Measurements from ENCODE around the gene LRRC1. TPM values are rescaled to one million over a fixed set of nuclear protein-coding genes. Genes with fewer than 3 reads are reported as not detected.

The LRRC1 gene
- polyA plus RNA-seq, 1 donor (not counting 4 experiments of a cell fraction or from before 2014, with no cell fraction given), result 19.7 TPM

GRCh38 chr6:53864781-53865180 lies 70.0 kb downstream of the LRRC1 start:
- peaks cover 54% of the 10 kb centered on the region for H3K79me2 ChIP-seq (ENCODE audit: control insufficient read depth, insufficient read depth, low read length)
- no peak for TF ChIP-seq EZH2 (IDR thresholded peaks at IDR 0.05; ENCODE audit: low read length)
- TF ChIP-seq, protein P1, sequence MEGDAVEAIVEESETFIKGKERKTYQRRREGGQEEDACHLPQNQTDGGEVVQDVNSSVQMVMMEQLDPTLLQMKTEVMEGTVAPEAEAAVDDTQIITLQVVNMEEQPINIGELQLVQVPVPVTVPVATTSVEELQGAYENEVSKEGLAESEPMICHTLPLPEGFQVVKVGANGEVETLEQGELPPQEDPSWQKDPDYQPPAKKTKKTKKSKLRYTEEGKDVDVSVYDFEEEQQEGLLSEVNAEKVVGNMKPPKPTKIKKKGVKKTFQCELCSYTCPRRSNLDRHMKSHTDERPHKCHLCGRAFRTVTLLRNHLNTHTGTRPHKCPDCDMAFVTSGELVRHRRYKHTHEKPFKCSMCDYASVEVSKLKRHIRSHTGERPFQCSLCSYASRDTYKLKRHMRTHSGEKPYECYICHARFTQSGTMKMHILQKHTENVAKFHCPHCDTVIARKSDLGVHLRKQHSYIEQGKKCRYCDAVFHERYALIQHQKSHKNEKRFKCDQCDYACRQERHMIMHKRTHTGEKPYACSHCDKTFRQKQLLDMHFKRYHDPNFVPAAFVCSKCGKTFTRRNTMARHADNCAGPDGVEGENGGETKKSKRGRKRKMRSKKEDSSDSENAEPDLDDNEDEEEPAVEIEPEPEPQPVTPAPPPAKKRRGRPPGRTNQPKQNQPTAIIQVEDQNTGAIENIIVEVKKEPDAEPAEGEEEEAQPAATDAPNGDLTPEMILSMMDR (optimal IDR thresholded peaks at IDR 0.05 in 1 of 3, IDR thresholded peaks at IDR 0.05 in 1 of 3, conservative IDR thresholded peaks at IDR 0.05 in 1 of 3; ENCODE audit: extremely low read depth in 1 of 3, insufficient read depth in 2 of 3, low read length in 3 of 3), result no peak
- peaks cover 26% of the 10 kb centered on the region for H3K4me1 ChIP-seq (ENCODE audit: control insufficient read depth, extremely low read depth, insufficient read depth, low read length)

GRCh38 chr6:53866226-53866625 lies 71.4 kb downstream of the LRRC1 start:
- no peak overlapping the region for H2AFZ ChIP-seq (ENCODE audit: control insufficient read depth, low read length)
- no peak overlapping the region for H3K27ac ChIP-seq (ENCODE audit: control insufficient read depth, insufficient read depth, low read length)
- no peak overlapping the region for H3K4me3 ChIP-seq (ENCODE audit: control insufficient read depth in 2 of 3, extremely low read depth in 1 of 3, insufficient read depth in 2 of 3, low read depth in 1 of 3, low read length in 3 of 3)
- H4K20me1 ChIP-seq (ENCODE audit: control insufficient read depth, extremely low read depth, insufficient read depth, low read length), result no peaks in the 10 kb centered on the region
- TF ChIP-seq EZH2 (IDR thresholded peaks at IDR 0.05; ENCODE audit: low read length), result no peak
- TF ChIP-seq, protein P1 (optimal IDR thresholded peaks at IDR 0.05 in 1 of 3, IDR thresholded peaks at IDR 0.05 in 1 of 3, conservative IDR thresholded peaks at IDR 0.05 in 1 of 3; ENCODE audit: extremely low read depth in 1 of 3, insufficient read depth in 2 of 3, low read length in 3 of 3), result no peak
- H3K9ac ChIP-seq (ENCODE audit: control insufficient read depth, extremely low read depth, insufficient read depth, low read length), result no peak overlapping the region
- no peaks in the 10 kb centered on the region for H3K27me3 ChIP-seq (ENCODE audit: control insufficient read depth, extremely low read depth, insufficient read depth, low read length)
- FAIRE-seq (no peak), DNase-seq (ENCODE audit: low read depth, low spot score) (no peak)
- H3K79me2 ChIP-seq (ENCODE audit: control insufficient read depth, insufficient read depth, low read length), result peaks cover 52% of the 10 kb centered on the region
- no peaks in the 10 kb centered on the region for H3K9me3 ChIP-seq (ENCODE audit: control insufficient read depth, low read depth, low read length)
- H3K4me2 ChIP-seq (ENCODE audit: control insufficient read depth, extremely low read depth, insufficient read depth, low read depth, low read length), result no peak overlapping the region
- H3K9me1 ChIP-seq (ENCODE audit: control insufficient read depth, extremely low read depth, insufficient read depth, low read length), result peaks cover 7% of the 10 kb centered on the region
- H3K4me1 ChIP-seq (ENCODE audit: control insufficient read depth, extremely low read depth, insufficient read depth, low read length), result peaks cover 23% of the 10 kb centered on the region
- no peaks in the 10 kb centered on the region for H3K36me3 ChIP-seq (ENCODE audit: control insufficient read depth in 2 of 2, extremely low read depth in 1 of 2, insufficient read depth in 2 of 2, low read length in 2 of 2)
- dilution Hi-C loops (cut with MboI; ENCODE audit: extremely low pct_ligation_motif_present, low sequenced_read_pairs), result no loop called here

More at GRCh38 chr6:53864781-53865180, 70.0 kb downstream of the LRRC1 start:
- dilution Hi-C loops (cut with MboI; ENCODE audit: extremely low pct_ligation_motif_present, low sequenced_read_pairs), result no loop called here
- Histone ChIP-seq H3K9me1 (ENCODE audit: control insufficient read depth, extremely low read depth, insufficient read depth, low read length) (peaks cover 7% of the 10 kb centered on the region), H3K4me3 (ENCODE audit: control insufficient read depth in 2 of 3, extremely low read depth in 1 of 3, insufficient read depth in 2 of 3, low read depth in 1 of 3, low read length in 3 of 3) (no peak overlapping the region), H3K9me3 (ENCODE audit: control insufficient read depth, low read depth, low read length) (no peaks in the 10 kb centered on the region), H3K4me2 (ENCODE audit: control insufficient read depth, extremely low read depth, insufficient read depth, low read depth, low read length) (no peak overlapping the region), H4K20me1 (ENCODE audit: control insufficient read depth, extremely low read depth, insufficient read depth, low read length) (no peaks in the 10 kb centered on the region), H3K27ac (ENCODE audit: control insufficient read depth, insufficient read depth, low read length) (no peak overlapping the region), H3K27me3 (ENCODE audit: control insufficient read depth, extremely low read depth, insufficient read depth, low read length) (no peaks in the 10 kb centered on the region), H3K9ac (ENCODE audit: control insufficient read depth, extremely low read depth, insufficient read depth, low read length) (no peak overlapping the region), H2AFZ (ENCODE audit: control insufficient read depth, low read length) (no peak overlapping the region), H3K36me3 (ENCODE audit: control insufficient read depth in 2 of 2, extremely low read depth in 1 of 2, insufficient read depth in 2 of 2, low read length in 2 of 2) (no peaks in the 10 kb centered on the region)
- DNase-seq (ENCODE audit: low read depth, low spot score) (no peak), FAIRE-seq (no peak)

Data from keratinocyte (primary cell).